ENCODE data around the gene SLC13A1.

- TF ChIP-seq CTCF (IDR thresholded peaks at IDR 0.05) (no peak), POLR2A (IDR thresholded peaks at IDR 0.05) (no peak)
Measured at GRCh38 chr7:123096434-123096833, 103.3 kb downstream of the SLC13A1 start.

Measured in thyroid gland (tissue), 4 donors.